ENCODE measurements around the gene SERPINB10. TPM values are rescaled to one million over a fixed set of nuclear protein-coding genes. Genes with fewer than 3 reads are reported as not detected.

SERPINB10 gene
- total RNA-seq, 1 experiment from 2014 or later, result not detected

DNA sequence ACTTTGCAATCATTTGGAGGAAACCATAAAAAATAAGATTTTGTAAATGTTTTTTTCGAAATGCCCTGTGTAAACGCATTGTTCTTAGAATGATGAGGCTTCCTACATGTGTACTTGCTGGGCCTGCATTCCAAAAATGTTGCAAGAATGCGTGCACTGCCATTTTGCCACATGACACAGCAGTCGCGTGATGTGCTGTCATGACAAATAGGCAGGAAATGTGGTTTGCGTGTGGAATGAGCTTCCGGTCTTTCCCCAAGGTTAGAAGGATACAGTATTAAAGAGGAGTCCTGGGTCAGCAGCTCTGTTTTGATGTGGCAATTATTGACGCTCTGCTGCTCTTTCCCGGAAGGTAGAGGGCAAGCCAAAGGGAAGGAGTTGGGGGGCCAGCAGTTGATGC is 38.4 kb upstream of the SERPINB10 start:
- no peak overlapping the region for H3K27ac Mint-ChIP-seq (ENCODE audit: unreplicated experiment)
- no TSS peak for BruUV-seq (replicated peaks)
- no peaks in the 10 kb centered on the region for H3K27me3 Mint-ChIP-seq (ENCODE audit: insufficient read depth, unreplicated experiment)
- Histone ChIP-seq H3K36me3 (ENCODE audit: control insufficient read depth, insufficient read depth, low read length) (no peaks in the 10 kb centered on the region), H3K27me3 (replicated peaks; ENCODE audit: control insufficient read depth, insufficient read depth, low read length) (no peaks in the 10 kb centered on the region), H3K9me3 (no peaks in the 10 kb centered on the region), H3K4me1 (no peaks in the 10 kb centered on the region), H3K4me3 (ENCODE audit: low read depth, low read length) (no peak overlapping the region)
- intact Hi-C loops (cut with micrococcal nuclease; ENCODE audit: unreplicated experiment), result no loop called here
- H3K4me3 Mint-ChIP-seq (ENCODE audit: unreplicated experiment), result no peak overlapping the region
- H3K36me3 Mint-ChIP-seq (ENCODE audit: insufficient read depth, unreplicated experiment), result no peaks in the 10 kb centered on the region
- POLR2A ChIA-PET, result no interaction called here
- TF ChIP-seq, protein P1, sequence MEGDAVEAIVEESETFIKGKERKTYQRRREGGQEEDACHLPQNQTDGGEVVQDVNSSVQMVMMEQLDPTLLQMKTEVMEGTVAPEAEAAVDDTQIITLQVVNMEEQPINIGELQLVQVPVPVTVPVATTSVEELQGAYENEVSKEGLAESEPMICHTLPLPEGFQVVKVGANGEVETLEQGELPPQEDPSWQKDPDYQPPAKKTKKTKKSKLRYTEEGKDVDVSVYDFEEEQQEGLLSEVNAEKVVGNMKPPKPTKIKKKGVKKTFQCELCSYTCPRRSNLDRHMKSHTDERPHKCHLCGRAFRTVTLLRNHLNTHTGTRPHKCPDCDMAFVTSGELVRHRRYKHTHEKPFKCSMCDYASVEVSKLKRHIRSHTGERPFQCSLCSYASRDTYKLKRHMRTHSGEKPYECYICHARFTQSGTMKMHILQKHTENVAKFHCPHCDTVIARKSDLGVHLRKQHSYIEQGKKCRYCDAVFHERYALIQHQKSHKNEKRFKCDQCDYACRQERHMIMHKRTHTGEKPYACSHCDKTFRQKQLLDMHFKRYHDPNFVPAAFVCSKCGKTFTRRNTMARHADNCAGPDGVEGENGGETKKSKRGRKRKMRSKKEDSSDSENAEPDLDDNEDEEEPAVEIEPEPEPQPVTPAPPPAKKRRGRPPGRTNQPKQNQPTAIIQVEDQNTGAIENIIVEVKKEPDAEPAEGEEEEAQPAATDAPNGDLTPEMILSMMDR (IDR thresholded peaks at IDR 0.05; ENCODE audit: insufficient read depth in 1 of 2, low read depth in 1 of 2, low read length in 1 of 2, severe bottlenecking in 1 of 2, unreplicated experiment in 1 of 2), result no peak
- CTCF ChIA-PET, result no interaction called here
- H3K4me1 Mint-ChIP-seq (ENCODE audit: low read depth, unreplicated experiment), result no peaks in the 10 kb centered on the region
- DNase-seq, result no peak
- no peaks in the 10 kb centered on the region for H3K9me3 Mint-ChIP-seq (ENCODE audit: unreplicated experiment)

DNA sequence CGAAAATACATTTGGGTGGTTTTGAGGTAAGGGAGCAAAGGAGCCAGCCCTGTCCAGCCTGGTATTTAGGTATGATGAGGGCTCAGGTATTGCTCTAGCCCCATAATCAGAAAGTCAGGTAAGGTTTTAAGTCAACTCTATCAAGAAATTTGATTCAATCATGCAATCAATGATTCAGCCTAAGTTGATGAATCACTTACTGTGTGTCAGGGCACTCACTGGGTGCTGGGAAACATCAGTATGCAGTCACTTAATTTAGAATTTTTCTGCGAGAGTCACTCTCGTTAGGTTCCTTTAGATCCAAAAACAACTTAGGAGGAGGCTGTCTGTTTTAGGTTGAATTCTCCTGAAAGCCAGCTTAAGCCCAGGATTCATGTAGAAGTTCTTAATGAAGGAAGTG is 37.9 kb upstream of the SERPINB10 start:
- ChIA-PET CTCF (no interaction called here), POLR2A (no interaction called here)
- no peaks in the 10 kb centered on the region for H3K36me3 Mint-ChIP-seq (ENCODE audit: insufficient read depth, unreplicated experiment)
- H3K27ac Mint-ChIP-seq (ENCODE audit: unreplicated experiment), result no peak overlapping the region
- Histone ChIP-seq H3K27me3 (replicated peaks; ENCODE audit: control insufficient read depth, insufficient read depth, low read length) (no peaks in the 10 kb centered on the region), H3K4me1 (no peaks in the 10 kb centered on the region), H3K36me3 (ENCODE audit: control insufficient read depth, insufficient read depth, low read length) (no peaks in the 10 kb centered on the region), H3K9me3 (no peaks in the 10 kb centered on the region), H3K4me3 (ENCODE audit: low read depth, low read length) (no peak overlapping the region)
- no peaks in the 10 kb centered on the region for H3K4me1 Mint-ChIP-seq (ENCODE audit: low read depth, unreplicated experiment)
- DNase-seq, result no peak
- no peak overlapping the region for H3K4me3 Mint-ChIP-seq (ENCODE audit: unreplicated experiment)
- intact Hi-C loops (cut with micrococcal nuclease; ENCODE audit: unreplicated experiment), result no loop called here
- no TSS peak for BruUV-seq (replicated peaks)
- no peaks in the 10 kb centered on the region for H3K27me3 Mint-ChIP-seq (ENCODE audit: insufficient read depth, unreplicated experiment)
- no peaks in the 10 kb centered on the region for H3K9me3 Mint-ChIP-seq (ENCODE audit: unreplicated experiment)
- TF ChIP-seq, protein P1 (IDR thresholded peaks at IDR 0.05; ENCODE audit: insufficient read depth in 1 of 2, low read depth in 1 of 2, low read length in 1 of 2, severe bottlenecking in 1 of 2, unreplicated experiment in 1 of 2), result no peak

DNA sequence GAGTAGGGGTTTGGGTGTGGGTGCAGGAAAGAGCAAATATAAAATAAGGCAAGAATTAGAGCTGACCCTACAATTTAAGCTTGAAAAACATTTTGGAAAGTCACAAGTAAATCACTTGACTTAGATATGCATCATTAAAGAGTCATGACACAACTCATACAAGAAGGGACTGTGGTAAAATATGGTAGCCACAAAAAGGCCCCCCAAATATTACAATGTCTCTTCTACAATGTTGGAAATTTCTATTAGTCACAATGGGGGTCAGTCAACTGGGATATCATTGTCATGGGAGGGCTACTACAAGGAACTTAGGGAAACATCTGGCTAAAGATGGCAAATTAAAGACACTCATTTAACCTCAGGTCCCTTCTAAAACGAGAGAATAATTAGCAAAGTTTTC is 35.9 kb upstream of the SERPINB10 start:
- no peaks in the 10 kb centered on the region for H3K9me3 ChIP-seq
- H3K36me3 Mint-ChIP-seq (ENCODE audit: insufficient read depth, unreplicated experiment), result no peaks in the 10 kb centered on the region
- no peaks in the 10 kb centered on the region for H3K27me3 ChIP-seq (replicated peaks; ENCODE audit: control insufficient read depth, insufficient read depth, low read length)
- intact Hi-C loops (cut with micrococcal nuclease; ENCODE audit: unreplicated experiment), result no loop called here
- TF ChIP-seq, protein P1 (IDR thresholded peaks at IDR 0.05; ENCODE audit: insufficient read depth in 1 of 2, low read depth in 1 of 2, low read length in 1 of 2, severe bottlenecking in 1 of 2, unreplicated experiment in 1 of 2), result no peak
- ChIA-PET CTCF (no interaction called here), POLR2A (no interaction called here)
- H3K27me3 Mint-ChIP-seq (ENCODE audit: insufficient read depth, unreplicated experiment), result no peaks in the 10 kb centered on the region
- H3K4me1 ChIP-seq, result no peaks in the 10 kb centered on the region
- no peaks in the 10 kb centered on the region for H3K9me3 Mint-ChIP-seq (ENCODE audit: unreplicated experiment)
- no peak overlapping the region for H3K4me3 Mint-ChIP-seq (ENCODE audit: unreplicated experiment)
- no peaks in the 10 kb centered on the region for H3K4me1 Mint-ChIP-seq (ENCODE audit: low read depth, unreplicated experiment)
- BruUV-seq (replicated peaks), result no TSS peak
- H3K4me3 ChIP-seq (ENCODE audit: low read depth, low read length), result no peak overlapping the region
- no peak for DNase-seq
- no peaks in the 10 kb centered on the region for H3K36me3 ChIP-seq (ENCODE audit: control insufficient read depth, insufficient read depth, low read length)
- no peak overlapping the region for H3K27ac Mint-ChIP-seq (ENCODE audit: unreplicated experiment)

All from Caco-2 (cell line).